ENCODE results near the gene PDILT.
"Not testable (repeated sequence)": the region's sequence is repeated elsewhere in the genome, so short reads cannot be mapped to it uniquely, and the experiment has no call there.

PDILT gene

DNA sequence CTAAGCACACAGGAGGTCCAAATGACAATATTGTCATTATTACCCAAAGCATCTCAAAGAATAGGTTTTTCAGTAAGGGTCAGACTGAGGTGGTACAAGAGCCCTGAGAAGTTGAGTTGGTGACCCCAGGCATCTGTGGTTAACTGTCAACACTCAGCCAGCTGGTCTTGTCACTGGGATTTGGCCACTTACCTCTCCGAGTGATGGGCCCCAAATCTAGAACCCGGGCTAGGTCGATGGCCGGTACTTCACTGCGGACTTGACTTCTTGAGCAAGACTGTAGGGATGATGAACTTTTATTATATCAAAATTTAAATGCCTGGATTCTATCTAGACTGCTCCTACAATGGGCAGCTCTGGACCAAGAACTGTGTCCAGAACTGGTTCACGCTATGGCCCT, 88.8 kb downstream of the PDILT start:
- Histone ChIP-seq H3K27me3 (ENCODE audit: insufficient read depth, low read depth) (no peaks in the 10 kb centered on the region), H3K79me2 (ENCODE audit: insufficient read depth, low read depth) (no peaks in the 10 kb centered on the region), H3K9ac (no peak overlapping the region), H3K27ac (no peak overlapping the region), H2AFZ (ENCODE audit: low read depth) (no peak overlapping the region), H3K36me3 (ENCODE audit: insufficient read depth) (no peaks in the 10 kb centered on the region), H4K20me1 (ENCODE audit: insufficient read depth) (no peaks in the 10 kb centered on the region), H3K4me1 (ENCODE audit: low read depth, poor library complexity, severe bottlenecking) (no peaks in the 10 kb centered on the region), H3K4me2 (no peak overlapping the region), H3K4me3 (IDR thresholded peaks at IDR 0.05; ENCODE audit: insufficient read depth, low read depth, low read length) (no peak overlapping the region)
- TF ChIP-seq, protein P1, sequence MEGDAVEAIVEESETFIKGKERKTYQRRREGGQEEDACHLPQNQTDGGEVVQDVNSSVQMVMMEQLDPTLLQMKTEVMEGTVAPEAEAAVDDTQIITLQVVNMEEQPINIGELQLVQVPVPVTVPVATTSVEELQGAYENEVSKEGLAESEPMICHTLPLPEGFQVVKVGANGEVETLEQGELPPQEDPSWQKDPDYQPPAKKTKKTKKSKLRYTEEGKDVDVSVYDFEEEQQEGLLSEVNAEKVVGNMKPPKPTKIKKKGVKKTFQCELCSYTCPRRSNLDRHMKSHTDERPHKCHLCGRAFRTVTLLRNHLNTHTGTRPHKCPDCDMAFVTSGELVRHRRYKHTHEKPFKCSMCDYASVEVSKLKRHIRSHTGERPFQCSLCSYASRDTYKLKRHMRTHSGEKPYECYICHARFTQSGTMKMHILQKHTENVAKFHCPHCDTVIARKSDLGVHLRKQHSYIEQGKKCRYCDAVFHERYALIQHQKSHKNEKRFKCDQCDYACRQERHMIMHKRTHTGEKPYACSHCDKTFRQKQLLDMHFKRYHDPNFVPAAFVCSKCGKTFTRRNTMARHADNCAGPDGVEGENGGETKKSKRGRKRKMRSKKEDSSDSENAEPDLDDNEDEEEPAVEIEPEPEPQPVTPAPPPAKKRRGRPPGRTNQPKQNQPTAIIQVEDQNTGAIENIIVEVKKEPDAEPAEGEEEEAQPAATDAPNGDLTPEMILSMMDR (conservative IDR thresholded peaks at IDR 0.05; ENCODE audit: low read depth, low read length): no peak

DNA sequence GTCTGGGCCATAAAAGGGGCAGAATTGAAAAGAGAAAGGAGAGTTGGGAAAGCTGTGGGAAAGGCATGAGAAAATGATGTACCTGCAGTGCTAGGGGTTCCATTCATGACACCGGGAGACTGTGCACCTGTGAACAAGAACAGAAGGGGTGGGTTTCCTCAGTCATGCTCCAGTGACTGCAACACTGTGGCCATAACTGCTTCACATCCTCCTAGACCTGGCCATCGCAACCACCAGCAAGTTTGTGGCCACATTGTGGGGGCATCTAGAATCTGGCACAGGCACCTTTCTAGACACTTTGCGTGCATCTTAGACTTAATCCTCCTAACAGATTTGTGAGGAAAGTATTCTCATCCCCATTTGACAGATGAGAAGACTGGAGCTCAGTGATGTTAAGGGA, 90.0 kb downstream of the PDILT start:
- no peaks in the 10 kb centered on the region for H4K20me1 ChIP-seq (ENCODE audit: insufficient read depth)
- TF ChIP-seq, protein P1 (conservative IDR thresholded peaks at IDR 0.05; ENCODE audit: low read depth, low read length): no peak
- no peak overlapping the region for H3K27ac ChIP-seq

DNA sequence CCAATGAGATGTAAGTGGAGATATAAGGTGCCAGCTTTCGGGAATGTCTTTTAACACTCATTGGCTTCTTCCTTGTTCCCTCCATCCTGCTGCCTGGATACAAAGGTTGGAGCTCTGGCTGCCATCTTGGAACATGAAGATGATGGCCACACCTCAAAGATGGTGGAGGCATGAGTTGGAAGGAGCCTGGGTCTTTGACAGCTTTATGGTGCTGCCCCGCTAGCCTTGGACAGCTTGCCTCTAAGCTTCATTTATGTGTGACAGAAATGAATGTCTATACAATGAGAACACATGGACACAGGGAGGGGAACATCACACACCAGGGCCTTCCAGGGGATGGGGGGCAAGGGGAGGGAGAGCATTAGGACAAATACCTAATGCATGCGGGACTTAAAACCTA, 90.8 kb downstream of the PDILT start:
- Histone ChIP-seq H3K79me2 (ENCODE audit: insufficient read depth, low read depth) (no peaks in the 10 kb centered on the region), H3K4me2 (no peak overlapping the region), H3K27me3 (ENCODE audit: insufficient read depth, low read depth) (no peaks in the 10 kb centered on the region), H3K9ac (no peak overlapping the region), H3K4me1 (ENCODE audit: low read depth, poor library complexity, severe bottlenecking) (no peaks in the 10 kb centered on the region), H3K27ac (no peak overlapping the region), H3K4me3 (IDR thresholded peaks at IDR 0.05; ENCODE audit: insufficient read depth, low read depth, low read length) (no peak overlapping the region), H3K36me3 (ENCODE audit: insufficient read depth) (no peaks in the 10 kb centered on the region), H2AFZ (ENCODE audit: low read depth) (no peak overlapping the region), H4K20me1 (ENCODE audit: insufficient read depth) (no peaks in the 10 kb centered on the region)
- TF ChIP-seq, protein P1 (conservative IDR thresholded peaks at IDR 0.05; ENCODE audit: low read depth, low read length): no peak

More for the DNA sequence above, 90.0 kb downstream of the PDILT start:
- H3K9ac ChIP-seq: no peak overlapping the region
- no peak overlapping the region for H3K4me3 ChIP-seq (IDR thresholded peaks at IDR 0.05; ENCODE audit: insufficient read depth, low read depth, low read length)
- H3K36me3 ChIP-seq (ENCODE audit: insufficient read depth): no peaks in the 10 kb centered on the region
- H3K27me3 ChIP-seq (ENCODE audit: insufficient read depth, low read depth): no peaks in the 10 kb centered on the region
- H2AFZ ChIP-seq (ENCODE audit: low read depth): no peak overlapping the region
- H3K4me1 ChIP-seq (ENCODE audit: low read depth, poor library complexity, severe bottlenecking): no peaks in the 10 kb centered on the region
- H3K79me2 ChIP-seq (ENCODE audit: insufficient read depth, low read depth): no peaks in the 10 kb centered on the region
- H3K4me2 ChIP-seq: no peak overlapping the region

DNA sequence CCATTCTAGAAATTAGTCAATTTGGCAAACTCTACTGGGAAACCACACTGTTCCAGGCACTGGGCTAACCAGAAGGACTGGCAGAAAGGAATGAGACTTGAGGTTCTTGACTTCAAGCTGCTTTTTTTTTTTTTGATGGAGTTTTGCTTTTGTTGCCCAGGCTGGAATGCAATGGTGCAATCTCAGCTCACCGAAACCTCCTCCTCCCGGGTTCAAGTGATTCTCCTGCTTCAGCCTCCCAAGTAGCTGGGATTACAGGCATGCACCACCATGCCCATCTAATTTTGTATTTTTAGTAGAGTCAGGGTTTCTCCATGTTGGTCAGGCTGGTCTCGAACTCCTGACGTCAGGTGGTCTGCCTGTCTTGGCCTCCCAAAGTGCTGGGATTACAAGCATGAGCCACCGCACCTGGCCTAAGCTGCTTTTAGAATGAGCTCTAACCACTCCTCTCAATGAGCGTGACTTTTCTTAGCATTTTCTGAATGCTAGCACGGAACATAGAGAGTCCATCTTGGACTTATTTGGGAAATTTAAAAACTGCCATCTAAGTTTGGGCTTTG, 91.9 kb downstream of the PDILT start:
- not testable (repeated sequence) for H3K27ac ChIP-seq; H3K9ac ChIP-seq; H4K20me1 ChIP-seq (ENCODE audit: insufficient read depth); H2AFZ ChIP-seq (ENCODE audit: low read depth); H3K79me2 ChIP-seq (ENCODE audit: insufficient read depth, low read depth); H3K4me2 ChIP-seq; H3K27me3 ChIP-seq (ENCODE audit: insufficient read depth, low read depth); H3K4me3 ChIP-seq (IDR thresholded peaks at IDR 0.05; ENCODE audit: insufficient read depth, low read depth, low read length); H3K36me3 ChIP-seq (ENCODE audit: insufficient read depth); H3K4me1 ChIP-seq (ENCODE audit: low read depth, poor library complexity, severe bottlenecking)

DNA sequence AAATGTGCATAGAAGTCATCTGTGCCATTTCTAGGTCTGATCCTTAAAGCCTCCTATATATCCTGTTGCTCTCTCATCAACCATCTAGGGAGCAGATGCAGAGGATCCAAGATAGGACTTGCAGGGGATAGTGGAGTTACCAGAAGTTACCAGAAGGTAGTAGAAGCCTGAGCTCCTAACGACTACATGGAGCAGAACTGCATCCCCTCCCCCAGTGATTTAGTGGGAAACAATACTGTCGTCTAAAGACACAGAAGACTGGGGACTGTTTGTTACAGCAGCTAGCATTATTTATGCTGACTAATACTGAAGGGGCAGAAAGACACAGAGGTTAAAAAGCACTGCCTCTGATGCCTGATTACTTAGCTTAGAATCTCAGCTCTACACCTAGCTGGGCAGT, 93.0 kb downstream of the PDILT start:
- H4K20me1 ChIP-seq (ENCODE audit: insufficient read depth): no peaks in the 10 kb centered on the region
- no peak overlapping the region for H3K4me3 ChIP-seq (IDR thresholded peaks at IDR 0.05; ENCODE audit: insufficient read depth, low read depth, low read length)
- no peak overlapping the region for H3K4me2 ChIP-seq
- H3K9ac ChIP-seq: no peak overlapping the region
- no peaks in the 10 kb centered on the region for H3K79me2 ChIP-seq (ENCODE audit: insufficient read depth, low read depth)
- H3K27me3 ChIP-seq (ENCODE audit: insufficient read depth, low read depth): no peaks in the 10 kb centered on the region
- H3K36me3 ChIP-seq (ENCODE audit: insufficient read depth): no peaks in the 10 kb centered on the region
- no peak overlapping the region for H3K27ac ChIP-seq
- H2AFZ ChIP-seq (ENCODE audit: low read depth): no peak overlapping the region
- TF ChIP-seq, protein P1 (conservative IDR thresholded peaks at IDR 0.05; ENCODE audit: low read depth, low read length): no peak
- H3K4me1 ChIP-seq (ENCODE audit: low read depth, poor library complexity, severe bottlenecking): no peaks in the 10 kb centered on the region

All from KMS-11 (cell line).